Fibroblast of skin of left quadriceps (primary cell): Measurements from ENCODE around the gene ZNF184.

Experiments
- DNase-seq, 2 experiments: peaks; one replicate each; pipeline ENCODE4 v3.0.0-alpha.2; 2013; ENCODE audit warnings: low read depth in 2 of 2

ZNF184 gene

DNA sequence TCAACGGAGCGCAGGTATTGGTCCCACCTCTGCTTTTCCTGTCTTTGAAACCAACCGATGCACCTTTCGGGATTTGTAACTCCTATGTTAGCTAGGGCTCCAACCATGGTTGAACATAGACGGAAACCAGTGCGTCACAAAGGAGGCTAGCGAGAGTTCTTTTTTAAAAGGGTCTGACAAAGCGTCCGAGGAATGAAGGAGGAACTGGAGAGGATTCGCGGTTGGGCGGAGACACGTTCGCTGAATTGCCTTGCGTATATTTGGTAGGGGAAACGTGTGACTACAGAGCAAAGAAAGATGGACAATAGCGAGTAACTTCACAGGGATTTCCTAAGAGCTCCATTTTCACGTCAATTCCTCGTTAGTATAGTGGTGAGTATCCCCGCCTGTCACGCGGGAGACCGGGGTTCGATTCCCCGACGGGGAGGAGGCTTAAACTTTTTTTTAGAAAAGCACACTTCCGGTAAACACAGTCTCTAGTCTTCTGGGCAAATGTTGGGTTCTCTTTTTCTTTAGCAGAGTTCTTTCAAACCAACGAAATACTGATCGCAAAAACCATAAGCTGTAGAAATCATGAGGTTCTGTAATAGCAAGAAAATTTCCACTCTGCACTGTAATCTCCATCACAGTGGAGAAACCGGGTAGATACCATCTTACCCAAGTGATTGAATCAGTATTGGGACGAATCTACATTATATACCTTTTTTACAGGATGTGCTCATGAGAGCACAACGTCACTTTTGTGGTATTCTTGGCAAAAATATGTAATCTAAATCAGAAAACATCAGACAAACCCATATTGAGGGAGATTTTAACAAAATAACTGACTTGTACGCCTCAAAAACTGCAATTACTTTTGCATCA lies 6.6 kb upstream of the ZNF184 start:
- peak; percentile 86 to 87 for DNase-seq

GRCh38 chr6:27478706-27479318 lies 5.9 kb upstream of the ZNF184 start:
- DNase-seq: peak; percentile 81 to 83

GRCh38 chr6:27478141-27478705 lies 5.3 kb upstream of the ZNF184 start:
- no peak for DNase-seq

DNA sequence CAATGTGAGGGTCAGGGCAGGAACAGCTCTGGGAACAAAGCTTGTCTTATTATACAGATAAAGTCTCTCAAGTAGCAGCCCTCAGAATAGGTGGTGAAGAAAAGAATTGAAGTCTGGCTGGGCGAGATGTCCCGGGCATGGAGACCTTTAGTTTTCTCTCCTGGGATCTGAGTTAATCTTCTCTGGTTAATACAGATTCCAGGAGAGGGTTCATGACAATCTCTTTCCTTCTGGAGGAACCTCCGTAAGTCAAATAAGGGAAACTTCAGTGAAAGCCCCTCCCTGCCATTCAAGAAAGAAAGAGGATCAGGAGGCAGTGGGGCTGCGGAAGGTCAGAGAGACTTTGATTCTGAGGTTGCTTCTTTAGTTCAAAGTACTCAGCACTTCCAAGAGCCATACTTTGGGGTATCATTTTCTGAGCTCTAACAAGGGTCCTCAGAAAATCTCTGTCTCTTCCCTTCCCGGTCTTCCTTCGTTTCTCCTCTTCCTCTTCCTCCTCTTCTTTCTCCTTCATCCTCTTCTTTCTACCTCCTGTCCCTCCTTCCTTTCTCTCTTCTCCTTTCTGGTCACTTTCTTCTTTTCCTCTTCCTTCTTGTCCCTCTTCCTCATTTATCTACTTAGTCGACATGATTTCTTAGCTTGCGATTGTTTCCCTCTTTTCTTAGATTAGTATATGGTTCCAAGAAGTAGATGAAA lies 4.6 kb upstream of the ZNF184 start:
- no peak for DNase-seq

DNA sequence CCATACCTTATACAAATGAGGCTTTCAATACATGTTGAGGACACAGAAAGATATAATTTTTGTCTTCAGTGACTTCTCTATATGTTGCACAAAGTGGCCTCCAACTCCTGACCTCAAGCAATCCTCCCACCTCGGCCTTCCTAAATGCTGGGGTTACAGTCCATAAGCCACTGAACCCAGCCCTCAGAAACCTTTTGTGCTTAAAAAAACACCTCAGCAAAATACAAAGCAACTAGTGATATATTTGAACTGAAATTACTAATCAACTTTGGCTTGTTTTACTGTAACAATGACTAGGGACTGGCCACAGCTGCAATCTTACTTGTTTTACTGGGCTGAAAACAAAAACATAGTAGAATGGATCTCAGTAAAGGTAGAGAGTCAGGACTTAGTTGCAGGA lies 3.2 kb upstream of the ZNF184 start:
- DNase-seq: no peak

DNA sequence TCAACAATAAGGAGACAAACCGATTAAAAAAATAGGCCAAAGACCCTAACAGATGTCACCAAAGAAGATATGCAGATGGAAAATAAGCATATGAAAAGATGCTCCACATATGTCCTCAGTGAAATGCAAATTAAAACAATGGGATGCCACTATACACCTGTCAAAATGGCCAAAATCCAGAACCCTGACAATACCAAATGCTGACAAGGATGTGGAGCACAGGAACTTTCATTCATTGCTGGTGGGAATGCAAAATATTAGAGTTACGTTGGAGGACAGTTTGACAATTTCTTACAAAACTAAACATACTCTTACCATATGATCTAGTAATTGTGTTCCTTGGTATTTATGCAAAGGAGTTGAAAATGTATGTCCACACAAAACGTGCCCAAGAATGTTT lies 1.8 kb upstream of the ZNF184 start:
- DNase-seq: no peak

- no peak for DNase-seq
These were observed 1.2 kb upstream of the ZNF184 start for GRCh38 chr6:27474172-27474465.

- DNase-seq: peak in 1 of 2 experiments; percentile 47
These were observed 706 bp downstream of the ZNF184 start for GRCh38 chr6:27472182-27472616.

- DNase-seq: no peak
These were observed 1.4 kb downstream of the ZNF184 start for GRCh38 chr6:27471365-27472115.

GRCh38 chr6:27470023-27470422 lies 2.9 kb downstream of the ZNF184 start:
- no peak for DNase-seq

DNA sequence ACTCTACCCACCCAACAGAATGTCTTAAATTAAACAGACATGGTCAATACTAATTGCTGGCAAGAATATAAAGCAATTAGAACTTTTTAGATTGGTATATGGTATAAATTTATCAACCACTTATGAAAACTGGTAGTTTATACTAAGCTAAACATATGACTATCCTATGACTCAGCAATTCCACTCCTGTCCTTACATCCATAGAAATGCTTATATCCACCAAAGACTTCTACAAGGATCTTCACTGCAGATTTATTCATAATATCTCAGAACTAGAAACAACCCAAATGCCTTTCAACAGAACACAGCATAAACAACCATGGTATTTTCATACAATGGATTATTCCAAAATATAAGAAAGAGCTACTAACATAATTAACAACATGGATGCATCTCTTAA lies 4.6 kb downstream of the ZNF184 start:
- DNase-seq: no peak

DNA sequence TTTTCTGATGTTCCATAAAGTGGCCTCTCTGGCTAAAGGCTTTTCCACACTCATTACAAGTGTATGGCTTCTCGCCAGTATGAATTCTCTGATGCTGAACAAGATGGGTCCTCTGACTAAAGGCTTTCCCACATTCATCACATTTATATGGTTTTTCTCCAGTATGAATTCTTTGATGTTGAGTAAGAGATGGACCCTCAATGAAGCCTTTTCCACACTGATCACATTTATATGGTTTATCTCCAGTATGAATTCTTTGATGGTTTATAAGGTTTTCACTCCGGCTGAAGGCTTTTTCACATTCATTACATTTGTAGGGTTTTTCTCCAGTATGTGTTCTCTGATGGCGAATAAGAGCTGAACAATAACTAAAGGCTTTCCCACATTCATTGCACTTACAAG lies 20.4 kb downstream of the ZNF184 start:
- DNase-seq: no peak

DNA sequence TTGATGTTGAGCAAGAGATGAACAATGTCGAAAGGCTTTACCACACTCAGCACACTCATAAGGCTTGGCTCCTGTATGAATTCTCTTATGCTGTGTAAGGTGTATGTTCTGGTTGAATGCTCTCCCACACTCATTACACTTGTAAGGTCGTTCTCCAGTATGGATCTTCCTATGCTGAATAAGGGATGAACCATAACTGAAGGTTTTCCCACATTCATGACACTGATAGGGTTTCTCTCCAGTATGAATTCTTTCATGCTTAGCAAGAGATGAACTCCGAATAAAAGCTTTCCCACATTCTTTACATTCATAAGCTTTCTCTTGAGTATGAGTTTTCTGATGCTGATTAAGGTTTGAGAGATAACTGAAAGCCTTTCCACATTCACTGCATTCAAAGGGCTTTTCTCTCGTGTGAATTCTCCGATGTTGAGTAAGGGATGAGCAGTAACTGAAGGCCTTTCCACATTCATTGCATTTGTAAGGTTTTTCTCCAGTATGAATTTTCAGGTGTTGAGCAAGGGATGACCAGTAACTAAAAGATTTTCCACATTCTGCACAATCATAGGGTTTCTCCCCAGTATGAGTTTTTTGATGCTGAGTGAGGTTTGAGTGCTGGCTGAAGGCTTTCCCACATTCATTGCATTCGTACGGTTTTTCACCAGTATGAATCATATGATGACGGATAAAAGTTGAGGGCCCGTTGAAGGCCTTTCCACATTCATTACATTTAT lies 21.1 kb downstream of the ZNF184 start:
- no peak for DNase-seq

DNA sequence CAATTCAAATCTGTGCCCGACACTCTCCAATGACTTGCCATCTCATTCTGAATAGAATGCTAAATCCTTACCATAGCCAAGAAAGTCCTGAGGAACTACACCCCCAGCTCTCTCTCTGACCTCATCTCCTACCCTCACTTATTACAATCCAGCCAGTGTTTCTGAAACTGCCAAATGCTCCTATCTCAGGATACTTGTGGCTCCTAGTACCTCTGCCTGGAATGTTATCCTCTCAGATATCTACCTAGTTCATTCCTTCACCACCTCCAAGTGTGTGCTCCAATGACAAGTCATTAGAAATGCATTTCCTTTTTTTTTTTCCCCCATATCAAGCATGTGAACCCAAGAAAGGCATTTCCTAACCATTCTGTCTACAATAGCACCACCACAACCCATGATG lies 24.4 kb downstream of the ZNF184 start:
- DNase-seq: no peak

GRCh38 chr6:27442932-27443331 lies 30.0 kb downstream of the ZNF184 start:
- DNase-seq: no peak

- no peak for DNase-seq
These were observed 31.9 kb downstream of the ZNF184 start for GRCh38 chr6:27441001-27441400.

DNA sequence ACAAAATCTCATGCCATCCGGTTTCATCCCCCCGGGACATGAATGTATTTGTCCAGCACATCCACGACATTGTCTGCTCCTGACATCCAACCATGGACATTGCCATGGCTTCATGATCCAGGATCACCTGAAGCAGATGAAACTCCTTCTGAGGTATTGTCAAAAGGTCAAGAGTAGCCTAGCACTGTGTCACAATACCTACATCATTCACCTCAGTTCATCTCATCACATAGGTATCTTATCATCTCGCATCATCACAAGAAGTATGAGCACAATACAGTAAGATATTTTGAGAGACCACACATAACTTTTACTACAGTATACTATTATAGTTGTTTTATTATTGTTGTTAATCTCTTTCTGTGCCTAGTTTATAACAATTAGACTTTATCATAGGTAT lies 33.5 kb downstream of the ZNF184 start:
- no peak for DNase-seq

DNA sequence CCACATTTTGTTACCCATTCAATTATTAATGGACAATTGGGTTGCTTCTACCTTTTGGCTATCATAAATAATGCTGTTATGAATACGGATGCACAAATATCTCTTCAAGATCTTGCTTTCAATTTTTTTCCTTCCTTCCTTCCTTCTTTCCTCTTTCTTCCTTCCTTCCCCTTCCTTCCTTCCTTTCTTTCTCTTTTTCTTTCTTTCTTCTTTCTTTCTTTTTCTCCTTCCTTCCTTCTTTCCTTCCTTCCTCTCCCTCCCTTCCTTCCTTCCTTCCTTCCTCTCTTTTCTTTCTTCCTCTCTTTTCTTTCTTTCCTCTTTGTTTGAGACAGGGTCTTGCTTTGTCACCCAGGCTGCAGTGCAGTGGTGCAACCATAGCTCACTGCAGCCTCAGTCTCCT lies 39.2 kb downstream of the ZNF184 start:
- no peak for DNase-seq

DNA sequence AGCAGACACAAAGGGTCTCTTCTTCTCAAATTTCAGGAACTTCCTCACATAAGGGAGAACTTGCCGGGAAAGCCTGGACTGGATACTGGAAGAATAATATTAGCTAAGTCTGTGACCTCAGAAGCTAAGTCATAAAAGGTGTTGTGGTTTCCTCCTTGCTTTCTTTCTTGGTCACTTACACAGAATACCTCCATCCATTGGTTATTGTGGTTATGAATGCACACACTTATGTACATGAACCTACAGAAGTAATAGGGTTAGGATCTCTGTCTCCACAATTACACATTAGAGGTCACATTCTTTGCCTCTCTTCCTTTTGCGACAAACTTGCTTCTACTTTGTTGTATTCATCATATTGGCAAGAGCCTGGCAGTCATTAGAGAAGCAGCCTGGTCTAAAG lies 43.9 kb downstream of the ZNF184 start:
- no peak for DNase-seq

DNA sequence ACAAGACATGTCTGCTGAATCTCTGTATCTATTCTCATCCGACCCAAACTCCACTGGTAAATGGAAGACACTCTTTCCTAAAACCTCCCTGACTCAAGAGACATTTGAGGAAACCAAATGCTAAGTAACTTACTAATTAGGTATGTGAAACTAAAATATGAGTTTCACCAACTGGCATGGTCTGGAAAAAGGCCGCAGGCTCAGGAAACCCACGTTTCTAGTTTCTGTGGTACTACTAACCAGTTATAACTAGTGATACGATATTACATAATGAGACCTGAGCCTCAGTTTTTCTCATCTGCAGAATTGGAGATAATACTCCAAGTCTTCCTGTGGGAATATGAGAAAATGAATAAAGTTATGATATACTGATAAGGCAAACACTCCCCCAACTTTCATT lies 44.4 kb downstream of the ZNF184 start:
- DNase-seq: no peak

DNA sequence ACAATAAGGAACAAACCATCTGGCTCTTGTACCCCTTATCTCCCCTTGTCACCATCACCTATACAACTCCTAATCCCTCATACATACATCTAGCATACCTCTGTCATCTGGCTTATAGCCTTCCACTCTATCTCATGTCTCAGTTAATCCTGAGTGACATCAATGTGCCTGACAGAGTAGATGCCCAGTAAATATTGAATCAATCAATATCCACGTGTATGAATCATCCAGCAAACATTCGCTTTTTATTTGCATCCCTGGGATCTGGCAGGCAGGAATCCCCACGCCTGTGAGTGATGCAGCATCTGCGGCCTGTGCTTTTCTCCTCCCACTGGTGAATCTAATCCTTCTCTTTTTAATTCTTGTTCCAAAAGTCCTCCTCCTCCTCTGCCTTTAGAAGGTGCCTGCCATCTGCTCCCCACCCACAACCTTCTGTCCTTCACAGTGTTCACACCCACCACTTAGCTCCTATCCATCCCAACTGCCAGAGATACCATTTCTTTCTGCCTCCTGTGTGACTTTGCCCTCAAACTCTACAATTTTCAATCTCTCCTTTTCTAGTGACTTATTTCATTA lies 46.8 kb downstream of the ZNF184 start:
- DNase-seq: no peak
